ENCODE measurements around the gene PRSS22. TPM values are rescaled to one million over a fixed set of nuclear protein-coding genes. Genes with fewer than 3 reads are reported as not detected.

Gene PRSS22
- total RNA-seq, 4 donors from 2014 or later, result 2.5 to 11.2 TPM; not detected in 2

DNA sequence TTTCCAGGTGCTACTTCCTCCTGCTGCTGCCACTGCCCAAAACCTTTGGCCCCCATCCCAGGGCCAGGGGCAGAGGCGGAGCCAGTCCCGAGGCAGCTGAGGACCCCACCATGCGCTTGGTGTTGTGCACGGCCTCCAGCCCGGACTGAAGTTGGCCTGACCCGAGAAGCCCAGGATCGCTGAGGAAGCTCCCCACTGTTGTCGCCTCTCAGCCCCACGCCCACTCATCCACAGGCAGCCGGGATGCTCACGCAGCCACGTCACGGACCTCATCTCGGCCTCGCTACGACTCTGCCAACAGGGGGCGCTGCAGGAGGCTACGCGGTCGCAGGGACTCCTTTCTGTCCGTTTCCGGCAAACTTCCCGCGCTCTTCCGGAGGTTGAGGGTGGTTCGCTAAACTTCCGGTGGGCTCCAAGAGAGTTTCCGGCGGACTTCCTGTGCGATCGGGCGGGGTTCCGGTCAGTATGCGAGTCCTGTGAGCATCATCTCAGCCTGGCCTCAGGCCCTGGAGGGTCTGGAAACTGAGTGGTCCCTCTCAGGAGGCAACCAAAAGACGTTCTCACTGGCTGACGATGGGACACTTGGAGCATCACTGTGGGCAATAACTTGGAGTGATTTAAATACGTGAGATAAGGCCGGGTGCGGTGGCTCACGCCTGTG, 15.5 kb downstream of the PRSS22 start:
- DNase-seq, result peak; percentile 52
- H3K9me3 ChIP-seq, result no peaks in the 10 kb centered on the region
- H3K27me3 ChIP-seq, result no peaks in the 10 kb centered on the region
- H3K36me3 ChIP-seq, result no peaks in the 10 kb centered on the region
- in situ Hi-C loops (cut with MboI; ENCODE audit: low pct_ligation_motif_present in 1 of 4, low pct_unique_long_range_greater_than_20kb in 1 of 4, low sequenced_read_pairs in 3 of 4), result no loop called here
- WGBS, 2 donors (ENCODE audit: low coverage in 1 of 2), result 64% methylated on average over 13 of the region's 40 CpGs; no CpG with 5 or more reads in 1 of the 2 donors
- TF ChIP-seq, protein P1, sequence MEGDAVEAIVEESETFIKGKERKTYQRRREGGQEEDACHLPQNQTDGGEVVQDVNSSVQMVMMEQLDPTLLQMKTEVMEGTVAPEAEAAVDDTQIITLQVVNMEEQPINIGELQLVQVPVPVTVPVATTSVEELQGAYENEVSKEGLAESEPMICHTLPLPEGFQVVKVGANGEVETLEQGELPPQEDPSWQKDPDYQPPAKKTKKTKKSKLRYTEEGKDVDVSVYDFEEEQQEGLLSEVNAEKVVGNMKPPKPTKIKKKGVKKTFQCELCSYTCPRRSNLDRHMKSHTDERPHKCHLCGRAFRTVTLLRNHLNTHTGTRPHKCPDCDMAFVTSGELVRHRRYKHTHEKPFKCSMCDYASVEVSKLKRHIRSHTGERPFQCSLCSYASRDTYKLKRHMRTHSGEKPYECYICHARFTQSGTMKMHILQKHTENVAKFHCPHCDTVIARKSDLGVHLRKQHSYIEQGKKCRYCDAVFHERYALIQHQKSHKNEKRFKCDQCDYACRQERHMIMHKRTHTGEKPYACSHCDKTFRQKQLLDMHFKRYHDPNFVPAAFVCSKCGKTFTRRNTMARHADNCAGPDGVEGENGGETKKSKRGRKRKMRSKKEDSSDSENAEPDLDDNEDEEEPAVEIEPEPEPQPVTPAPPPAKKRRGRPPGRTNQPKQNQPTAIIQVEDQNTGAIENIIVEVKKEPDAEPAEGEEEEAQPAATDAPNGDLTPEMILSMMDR (IDR thresholded peaks at IDR 0.05), result peak; percentile 25 to 47 (median 31)
- no peak for TF ChIP-seq POLR2A (IDR thresholded peaks at IDR 0.05)
- H3K4me1 ChIP-seq, result peaks cover 0 to 9% (median 4%) of the 10 kb centered on the region in 4 donors
- H3K4me3 ChIP-seq, result peak overlapping the region in 1 of 4 donors; percentile 23
- intact Hi-C loops (cut with DNase I; ENCODE audit: low total_unique reads), result no loop called here
- H3K27ac ChIP-seq, result peak overlapping the region in 1 of 4 donors; percentile 14

DNA sequence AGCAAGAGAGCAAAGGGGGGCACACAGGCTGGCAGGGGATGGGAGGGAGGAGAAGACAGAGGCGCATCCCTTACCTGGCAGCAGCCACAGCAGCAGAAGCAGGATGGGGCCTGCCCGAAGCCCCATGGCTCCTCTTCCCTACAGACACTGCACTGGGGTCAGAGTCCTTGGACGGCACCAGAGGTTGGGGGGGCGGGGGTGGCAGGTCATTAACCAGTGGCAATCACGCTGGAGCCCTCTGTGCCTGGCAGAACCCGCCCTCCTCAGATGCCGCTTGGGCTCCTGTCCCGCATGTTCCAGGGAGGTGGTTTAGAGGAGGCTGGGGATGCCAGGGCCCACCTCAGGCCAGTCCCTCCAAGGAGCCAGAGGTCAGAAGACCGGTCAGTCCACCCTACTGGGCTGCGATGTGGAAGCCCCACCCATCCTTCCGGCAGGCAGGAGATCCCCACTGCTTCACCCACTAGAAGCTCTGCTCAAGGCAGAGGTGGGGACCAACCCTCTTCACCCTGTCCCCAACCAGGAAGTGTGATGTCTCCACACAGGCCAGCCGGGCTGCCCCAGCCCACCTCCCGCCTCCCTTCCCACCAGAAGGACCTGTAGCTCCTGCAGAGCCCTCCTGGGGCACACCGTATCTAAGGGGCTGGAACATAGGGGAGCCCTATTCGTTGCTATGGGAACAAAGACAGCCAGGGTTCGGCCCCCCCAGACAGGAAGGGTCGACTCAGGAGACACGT, 16.2 kb downstream of the PRSS22 start:
- intact Hi-C loops (cut with DNase I; ENCODE audit: low total_unique reads), result no loop called here

DNA sequence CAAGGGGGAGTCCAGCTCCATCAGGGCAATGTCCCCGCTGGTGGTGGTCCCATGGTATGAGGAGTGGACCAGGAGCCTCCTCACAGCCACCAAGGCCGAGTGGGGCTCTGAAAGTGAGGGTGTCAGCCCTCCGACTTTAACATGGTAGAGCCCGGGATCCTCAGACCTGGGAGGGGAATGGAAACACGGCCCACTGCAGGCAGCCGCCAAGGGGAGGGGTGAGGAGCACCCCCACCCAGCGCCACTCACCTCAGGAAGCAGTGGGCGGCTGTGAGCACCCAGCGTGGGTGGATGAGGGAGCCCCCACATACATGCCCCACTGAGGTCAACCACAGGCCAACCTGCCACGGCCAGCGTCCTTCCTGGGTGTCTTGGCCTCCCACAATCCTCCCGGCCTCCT, 17.1 kb downstream of the PRSS22 start:
- Histone ChIP-seq H3K4me3 (no peak overlapping the region), H3K27ac (no peak overlapping the region), H3K27me3 (peaks cover 8% of the 10 kb centered on the region), H3K9me3 (no peaks in the 10 kb centered on the region), H3K4me1 (peaks cover 0 to 11% (median 6%) of the 10 kb centered on the region in 4 donors), H3K36me3 (no peaks in the 10 kb centered on the region)
- intact Hi-C loops (cut with DNase I; ENCODE audit: low total_unique reads), result no loop called here
- TF ChIP-seq POLR2A (IDR thresholded peaks at IDR 0.05) (no peak), EP300 (IDR thresholded peaks at IDR 0.05; ENCODE audit: low read depth) (no peak), POLR2AphosphoS5 (IDR thresholded peaks at IDR 0.05) (no peak)
- TF ChIP-seq, protein P1 (IDR thresholded peaks at IDR 0.05), result no peak
- DNase-seq, result no peak
- WGBS, 2 donors (ENCODE audit: low coverage in 1 of 2), result 88 to 100% methylated on average over 1 to 10 of the region's 12 CpGs
- in situ Hi-C loops (cut with MboI; ENCODE audit: low pct_ligation_motif_present in 1 of 4, low pct_unique_long_range_greater_than_20kb in 1 of 4, low sequenced_read_pairs in 3 of 4), result no loop called here

More for the DNA sequence above, 16.2 kb downstream of the PRSS22 start:
- 73% methylated on average over 16 of the region's 18 CpGs; no CpG with 5 or more reads in 1 of the 2 donors for WGBS, 2 donors (ENCODE audit: low coverage in 1 of 2)
- no peak for DNase-seq
- in situ Hi-C loops (cut with MboI; ENCODE audit: low pct_ligation_motif_present in 1 of 4, low pct_unique_long_range_greater_than_20kb in 1 of 4, low sequenced_read_pairs in 3 of 4), result no loop called here
- H3K4me1 ChIP-seq, result peaks cover 0 to 9% (median 4%) of the 10 kb centered on the region in 4 donors
- H3K36me3 ChIP-seq, result no peaks in the 10 kb centered on the region
- H3K4me3 ChIP-seq, result peak overlapping the region in 1 of 4 donors; percentile 23
- no peaks in the 10 kb centered on the region for H3K9me3 ChIP-seq
- peak overlapping the region in 1 of 4 donors; percentile 14 for H3K27ac ChIP-seq
- H3K27me3 ChIP-seq, result no peaks in the 10 kb centered on the region
- no peak for TF ChIP-seq POLR2AphosphoS5 (IDR thresholded peaks at IDR 0.05)
- TF ChIP-seq, protein P1 (IDR thresholded peaks at IDR 0.05), result no peak
- TF ChIP-seq POLR2A (IDR thresholded peaks at IDR 0.05), result no peak
- TF ChIP-seq EP300 (IDR thresholded peaks at IDR 0.05; ENCODE audit: low read depth), result no peak

DNA sequence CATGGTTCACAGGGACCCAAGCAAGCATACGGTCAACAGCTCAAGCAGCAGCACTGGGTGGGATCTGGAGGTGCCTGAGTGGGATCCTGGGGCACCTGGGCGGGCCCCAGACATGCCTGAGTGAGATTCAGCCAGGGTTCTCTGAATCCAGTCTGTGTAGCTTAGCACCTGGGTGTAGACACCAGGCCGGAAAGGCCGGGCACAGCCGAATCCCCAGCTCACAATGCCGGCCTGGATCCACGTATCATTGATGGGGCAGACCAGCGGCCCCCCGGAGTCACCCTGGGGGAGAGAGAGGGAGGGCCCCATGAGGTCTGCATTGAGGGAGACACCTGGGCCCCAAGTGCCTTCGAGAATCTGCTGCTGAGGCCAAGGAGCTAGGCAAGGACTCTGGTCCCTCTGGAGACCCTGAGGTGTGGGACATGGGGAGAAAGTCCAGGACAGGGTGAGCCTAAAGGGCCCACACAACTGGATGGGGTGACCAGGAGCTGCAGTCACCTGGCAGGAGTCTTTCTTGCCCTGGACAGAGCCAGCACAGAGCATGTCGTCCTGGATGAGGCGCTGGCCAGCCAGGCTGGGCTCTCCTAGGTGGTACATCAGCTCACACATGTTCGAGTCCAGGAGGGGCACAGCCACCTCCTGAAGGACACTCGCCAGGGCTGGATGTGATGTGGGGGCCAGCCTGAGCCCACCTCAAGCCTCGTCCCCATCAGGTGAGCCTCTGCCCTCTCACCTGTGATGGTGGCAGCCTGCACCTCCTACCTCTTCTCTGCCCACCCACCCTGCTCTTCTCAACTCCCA, 18.1 kb downstream of the PRSS22 start:
- no peaks in the 10 kb centered on the region for H3K36me3 ChIP-seq
- no peak for TF ChIP-seq POLR2A (IDR thresholded peaks at IDR 0.05)
- no peak for TF ChIP-seq POLR2AphosphoS5 (IDR thresholded peaks at IDR 0.05)
- no peak for TF ChIP-seq EP300 (IDR thresholded peaks at IDR 0.05; ENCODE audit: low read depth)
- TF ChIP-seq, protein P1 (IDR thresholded peaks at IDR 0.05), result no peak
- H3K9me3 ChIP-seq, result no peaks in the 10 kb centered on the region
- H3K27ac ChIP-seq, result no peak overlapping the region
- H3K4me3 ChIP-seq, result no peak overlapping the region
- H3K4me1 ChIP-seq, result peaks cover 0 to 12% (median 7%) of the 10 kb centered on the region in 4 donors
- 77% methylated on average over 14 of the region's 15 CpGs; no CpG with 5 or more reads in 1 of the 2 donors for WGBS, 2 donors (ENCODE audit: low coverage in 1 of 2)
- intact Hi-C loops (cut with DNase I; ENCODE audit: low total_unique reads) (no loop called here), in situ Hi-C loops (cut with MboI; ENCODE audit: low pct_ligation_motif_present in 1 of 4, low pct_unique_long_range_greater_than_20kb in 1 of 4, low sequenced_read_pairs in 3 of 4) (no loop called here)
- no peak for DNase-seq
- peaks cover 8% of the 10 kb centered on the region for H3K27me3 ChIP-seq
